Measurements from ENCODE around the gene PRKCSH.

The PRKCSH gene

GRCh38 chr19:11445141-11445540, 9.7 kb downstream of the PRKCSH start:
- no peak for TF ChIP-seq CTCF (IDR thresholded peaks at IDR 0.05; ENCODE audit: control insufficient read depth, insufficient read depth, low read depth, low read length, missing control alignments)
- no peak for DNase-seq (ENCODE audit: low read depth)
- no peak overlapping the region for H3K4me3 ChIP-seq (ENCODE audit: control insufficient read depth, low read depth, low read length)

- DNase-seq (ENCODE audit: low read depth): no peak
- TF ChIP-seq CTCF (IDR thresholded peaks at IDR 0.05; ENCODE audit: control insufficient read depth, insufficient read depth, low read depth, low read length, missing control alignments): no peak
- H3K4me3 ChIP-seq (ENCODE audit: control insufficient read depth, low read depth, low read length): no peak overlapping the region
Measured at GRCh38 chr19:11446271-11446651, 10.8 kb downstream of the PRKCSH start.

- no peak overlapping the region for H3K4me3 ChIP-seq (ENCODE audit: control insufficient read depth, low read depth, low read length)
- TF ChIP-seq CTCF (IDR thresholded peaks at IDR 0.05; ENCODE audit: control insufficient read depth, insufficient read depth, low read depth, low read length, missing control alignments): peak; percentile 75
- DNase-seq (ENCODE audit: low read depth): no peak
Measured at GRCh38 chr19:11446652-11447301, 11.3 kb downstream of the PRKCSH start.

GRCh38 chr19:11447347-11448262, 12.2 kb downstream of the PRKCSH start:
- DNase-seq (ENCODE audit: low read depth): no peak
- TF ChIP-seq CTCF (IDR thresholded peaks at IDR 0.05; ENCODE audit: control insufficient read depth, insufficient read depth, low read depth, low read length, missing control alignments): no peak
- no peak overlapping the region for H3K4me3 ChIP-seq (ENCODE audit: control insufficient read depth, low read depth, low read length)

- TF ChIP-seq CTCF (IDR thresholded peaks at IDR 0.05; ENCODE audit: control insufficient read depth, insufficient read depth, low read depth, low read length, missing control alignments): no peak
- no peak for DNase-seq (ENCODE audit: low read depth)
Measured at GRCh38 chr19:11448410-11448809, 13.0 kb downstream of the PRKCSH start.

GRCh38 chr19:11448923-11449554, 13.6 kb downstream of the PRKCSH start:
- no peak overlapping the region for H3K4me3 ChIP-seq (ENCODE audit: control insufficient read depth, low read depth, low read length)
- no peak for DNase-seq (ENCODE audit: low read depth)
- TF ChIP-seq CTCF (IDR thresholded peaks at IDR 0.05; ENCODE audit: control insufficient read depth, insufficient read depth, low read depth, low read length, missing control alignments): no peak

More at GRCh38 chr19:11448410-11448809, 13.0 kb downstream of the PRKCSH start:
- H3K4me3 ChIP-seq (ENCODE audit: control insufficient read depth, low read depth, low read length): no peak overlapping the region
